K562 (cell line): ENCODE measurements around the gene DALRD3. TPM values are rescaled to one million over a fixed set of nuclear protein-coding genes. Genes with fewer than 3 reads are reported as not detected.

Source experiments
- ARHGAP35 ChIP-seq: fragments of 450-650 bp; IDR thresholded peaks from 2 replicates; pipeline ENCODE4 v1.6.1; 2018; ENCODE audit not compliant: partially characterized antibody
- BCL6 ChIP-seq: fragments of 250-450 bp; sonication (Bioruptor Pico); IDR thresholded peaks from 2 replicates; pipeline ENCODE4 v1.4.0; 2020
- CHD2 ChIP-seq: IDR thresholded peaks from 2 replicates; pipeline ENCODE4 v1.6.1; 2011; ENCODE audit warnings: low read depth, low read length
- CREBBP ChIP-seq: IDR thresholded peaks from one replicate; pipeline ENCODE4 v1.6.1; 2012; ENCODE audit warnings: low read depth, mild to moderate bottlenecking, control low read depth, inconsistent platforms, low read length
- GTF2E2 ChIP-seq: fragments of 200-800 bp; sonication (Bioruptor generic); IDR thresholded peaks from 2 replicates; pipeline ENCODE4 v1.6.1; 2016; ENCODE audit warnings: missing genetic modification characterization, missing compliant biosample characterization
- HNRNPLL ChIP-seq: fragments of 200-400 bp; formaldehyde crosslinking; IDR thresholded peaks from 2 replicates; pipeline ENCODE4 v1.6.1; 2017; ENCODE audit warnings: low read length, low read depth, mild to moderate bottlenecking; ENCODE audit not compliant: poor library complexity, severe bottlenecking
- KAT8 ChIP-seq: fragments of 450-650 bp; IDR thresholded peaks from 2 replicates; pipeline ENCODE4 v1.6.1; 2016; ENCODE audit warnings: low read depth, mild to moderate bottlenecking
- KLF13 ChIP-seq: fragments of 450-650 bp; IDR thresholded peaks from 2 replicates; pipeline ENCODE4 v1.6.1; 2016; ENCODE audit warnings: missing genetic modification characterization, low read depth, mild to moderate bottlenecking, missing compliant biosample characterization, moderate library complexity, borderline replicate concordance
- LEF1 ChIP-seq: fragments of 450-650 bp; IDR thresholded peaks from 2 replicates; pipeline ENCODE4 v1.6.1; 2016; ENCODE audit warnings: mild to moderate bottlenecking
- MCM2 ChIP-seq: fragments of 450-650 bp; IDR thresholded peaks from 2 replicates; pipeline ENCODE4 v1.6.1; 2017; ENCODE audit warnings: low read depth, mild to moderate bottlenecking
- NFYB ChIP-seq: IDR thresholded peaks from 2 replicates; pipeline ENCODE4 v1.6.1; 2011; ENCODE audit warnings: mild to moderate bottlenecking, moderate library complexity; ENCODE audit not compliant: insufficient read length; ENCODE audit errors: extremely low read depth
- NR2C2 ChIP-seq, 2 experiments: fragments of 200-800 bp in 1 of 2; sonication (Bioruptor generic) in 1 of 2; sonication (generic) in 1 of 2; formaldehyde crosslinking in 1 of 2; IDR thresholded peaks; 2 replicates each; pipeline versions ENCODE4 v1.6.1 to v1.8.0; 2016 to 2022; ENCODE audit warnings: mild to moderate bottlenecking in 1 of 2, missing compliant biosample characterization in 1 of 2, missing genetic modification characterization in 1 of 2, missing genetic modification reagents in 1 of 2
- PCBP2 ChIP-seq: fragments of 200-400 bp; formaldehyde crosslinking; IDR thresholded peaks from 2 replicates; pipeline ENCODE4 v1.6.1; 2018; ENCODE audit warnings: low read length, low read depth, mild to moderate bottlenecking, moderate library complexity; ENCODE audit not compliant: poor library complexity, severe bottlenecking
- RAD21 ChIP-seq, 2 experiments: fragments of 250-450 bp in 1 of 2; fragments of 450-650 bp in 1 of 2; sonication (Bioruptor Pico) in 1 of 2; formaldehyde crosslinking in 1 of 2; IDR thresholded peaks in 1 of 2; conservative IDR thresholded peaks in 1 of 2; 2 replicates each; pipeline versions ENCODE4 v1.4.0 to v1.8.0; 2020 to 2022; ENCODE audit warnings: mild to moderate bottlenecking in 2 of 2, moderate library complexity in 1 of 2
- TEAD4 ChIP-seq, 2 experiments: sonication (generic) in 1 of 2; formaldehyde crosslinking in 1 of 2; IDR thresholded peaks; 2 replicates each; pipeline versions ENCODE4 v1.6.1 to v1.8.0; 2012 to 2022; ENCODE audit warnings: borderline replicate concordance in 1 of 2, inconsistent platforms in 1 of 2, low read length in 1 of 2, mild to moderate bottlenecking in 1 of 2, missing genetic modification reagents in 1 of 2
- ZEB2 ChIP-seq: fragments of 450-650 bp; IDR thresholded peaks from 2 replicates; pipeline ENCODE4 v1.6.1; 2016
- ZNF778 ChIP-seq: fragments of 450-650 bp; formaldehyde crosslinking; IDR thresholded peaks from 2 replicates; pipeline ENCODE4 v1.4.0; 2020; ENCODE audit warnings: mild to moderate bottlenecking, moderate library complexity
- ZNF780A ChIP-seq: fragments of 250-450 bp; sonication (Bioruptor Pico); IDR thresholded peaks from 2 replicates; pipeline ENCODE4 v1.5.0; 2021; ENCODE audit warnings: mild to moderate bottlenecking
- polyA plus RNA-seq, 8 experiments: library from polyadenylated mRNA; depleted of rRNA in 4 of 8; stranded (reverse) in 5 of 8; unstranded in 3 of 8; fragments of >200 nt; fragmentation: Nextera tagmentation in 2 of 8; fragmentation: Illumina TruSeq in 1 of 8; extraction: Ambion mirVana in 2 of 8; extraction: Trizol in 1 of 8; gene quantifications; 2 replicates each; pipeline versions ENCODE4 v1.2.1 to v1.2.3, GENCODE V29; 2011 to 2014; ENCODE audit warnings: inconsistent platforms in 1 of 8, missing spikeins in 1 of 8
- total RNA-seq, 7 experiments: library from RNA; depleted of rRNA in 6 of 7; stranded (reverse); fragments of >200 nt in 6 of 7; fragmentation: Illumina TruSeq in 2 of 7; extraction: Trizol in 2 of 7; gene quantifications; 2 replicates each; pipeline versions ENCODE4 v1.2.1 to v1.2.3, GENCODE V29; 2011 to 2021; ENCODE audit warnings: low replicate concordance in 1 of 7
- TF ChIP-seq, protein P1 (sequence below): IDR thresholded peaks from 2 replicates; pipeline ENCODE4 v1.6.1; 2012; ENCODE audit warnings: low read depth, low read length, improper control_type of control experiment, borderline replicate concordance
- TF ChIP-seq, protein P2 (sequence below): fragments of 250-450 bp; sonication (Bioruptor Pico); IDR thresholded peaks from 2 replicates; pipeline ENCODE4 v1.5.0; 2021
- TF ChIP-seq, protein P3 (sequence below): fragments of 150-350 bp; IDR thresholded peaks from 2 replicates; pipeline ENCODE4 v1.6.1; 2014; ENCODE audit warnings: low read depth, mild to moderate bottlenecking, low read length, borderline replicate concordance

Gene DALRD3
- total and polyA plus RNA-seq, 9 of the 15 experiments (the other 6 are each of a cell fraction or from before 2014, with no cell fraction given) = 6.6 to 31.3 (median 14.4) TPM

DNA sequence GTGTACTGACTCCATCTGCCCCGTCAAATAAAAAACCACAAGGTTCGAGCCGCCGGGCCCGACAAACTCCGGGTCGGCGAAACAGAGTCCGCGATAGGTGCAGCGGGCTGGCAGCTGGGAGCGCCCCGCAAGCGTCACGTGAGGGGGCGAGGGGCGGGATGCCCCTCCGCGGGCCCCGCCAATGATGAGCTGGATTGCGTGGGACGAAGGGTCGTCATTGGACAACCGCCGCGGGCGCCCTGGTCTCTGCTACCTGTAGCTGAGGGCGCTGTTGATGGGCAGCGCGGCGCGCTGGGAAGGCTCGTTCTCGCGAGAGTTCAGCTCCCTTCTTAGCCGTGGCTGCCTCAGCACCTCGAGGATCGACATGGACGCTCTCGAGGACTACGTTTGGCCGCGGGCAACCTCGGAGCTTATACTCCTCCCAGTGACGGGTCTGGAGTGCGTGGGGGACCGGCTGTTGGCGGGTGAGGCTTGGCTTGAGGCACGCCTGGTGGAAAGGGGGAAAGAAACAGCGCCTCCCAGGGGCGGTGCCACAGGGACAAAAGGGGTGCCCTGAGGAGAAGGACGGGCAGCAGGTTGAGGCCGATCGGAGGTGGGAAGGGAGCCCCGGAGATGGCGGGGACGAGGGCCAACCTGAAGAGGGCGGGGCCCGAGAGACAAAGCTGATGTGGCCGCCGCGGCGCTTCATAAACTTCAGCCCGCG is 11.2 kb downstream of the DALRD3 start, which contains the start of gene WDR6 (continued):
- TF ChIP-seq NFYB = peak; percentile 80
- TF ChIP-seq MCM2 = no peak
- TF ChIP-seq TEAD4 (IDR thresholded peaks at IDR 0.05; ENCODE audit: low read length) = 0 out of 2 replicates have a peak, but pooled peaks have one; percentile 5
- TF ChIP-seq TEAD4 (CRISPR knock-in tag; IDR thresholded peaks at IDR 0.05; ENCODE audit: borderline replicate concordance) = no peak
- TF ChIP-seq, protein P1, sequence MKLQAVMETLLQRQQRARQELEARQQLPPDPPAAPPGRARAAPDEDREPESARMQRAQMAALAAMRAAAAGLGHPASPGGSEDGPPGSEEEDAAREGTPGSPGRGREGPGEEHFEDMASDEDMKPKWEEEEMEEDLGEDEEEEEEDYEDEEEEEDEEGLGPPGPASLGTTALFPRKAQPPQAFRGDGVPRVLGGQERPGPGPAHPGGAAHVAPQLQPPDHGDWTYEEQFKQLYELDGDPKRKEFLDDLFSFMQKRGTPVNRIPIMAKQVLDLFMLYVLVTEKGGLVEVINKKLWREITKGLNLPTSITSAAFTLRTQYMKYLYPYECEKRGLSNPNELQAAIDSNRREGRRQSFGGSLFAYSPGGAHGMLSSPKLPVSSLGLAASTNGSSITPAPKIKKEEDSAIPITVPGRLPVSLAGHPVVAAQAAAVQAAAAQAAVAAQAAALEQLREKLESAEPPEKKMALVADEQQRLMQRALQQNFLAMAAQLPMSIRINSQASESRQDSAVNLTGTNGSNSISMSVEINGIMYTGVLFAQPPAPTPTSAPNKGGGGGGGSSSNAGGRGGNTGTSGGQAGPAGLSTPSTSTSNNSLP = no peak
- TF ChIP-seq PCBP2 = no peak
- TF ChIP-seq RAD21 (CRISPR knock-in tag; conservative IDR thresholded peaks at IDR 0.05 in 1 of 2, IDR thresholded peaks at IDR 0.05 in 1 of 2) = peak in 1 of 2 experiments; percentile 15; a peak in 1 of 4 replicates
- no peak for TF ChIP-seq CREBBP
- no peak for TF ChIP-seq NR2C2 (CRISPR knock-in tag; IDR thresholded peaks at IDR 0.05)
- TF ChIP-seq NR2C2 (tag; IDR thresholded peaks at IDR 0.05) = peak; percentile 77; the same call in 1 of the 2 replicates
- TF ChIP-seq, protein P2, sequence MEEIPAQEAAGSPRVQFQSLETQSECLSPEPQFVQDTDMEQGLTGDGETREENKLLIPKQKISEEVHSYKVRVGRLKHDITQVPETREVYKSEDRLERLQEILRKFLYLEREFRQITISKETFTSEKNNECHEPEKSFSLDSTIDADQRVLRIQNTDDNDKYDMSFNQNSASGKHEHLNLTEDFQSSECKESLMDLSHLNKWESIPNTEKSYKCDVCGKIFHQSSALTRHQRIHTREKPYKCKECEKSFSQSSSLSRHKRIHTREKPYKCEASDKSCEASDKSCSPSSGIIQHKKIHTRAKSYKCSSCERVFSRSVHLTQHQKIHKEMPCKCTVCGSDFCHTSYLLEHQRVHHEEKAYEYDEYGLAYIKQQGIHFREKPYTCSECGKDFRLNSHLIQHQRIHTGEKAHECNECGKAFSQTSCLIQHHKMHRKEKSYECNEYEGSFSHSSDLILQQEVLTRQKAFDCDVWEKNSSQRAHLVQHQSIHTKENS = no peak
- TF ChIP-seq CHD2 = peak; percentile 98
- 0 out of 2 replicates have a peak, but pooled peaks have one; percentile 13 for TF ChIP-seq ZEB2
- no peak for TF ChIP-seq HNRNPLL
- no peak for TF ChIP-seq ZNF778 (CRISPR knock-in tag)
- TF ChIP-seq KAT8 = no peak
- peak; percentile 91 for TF ChIP-seq ARHGAP35
- no peak; the same call in 1 of the 2 replicates for TF ChIP-seq GTF2E2
- 0 out of 2 replicates have a peak, but pooled peaks have one; percentile 27 for TF ChIP-seq LEF1
- no peak for TF ChIP-seq ZNF780A (CRISPR knock-in tag)
- TF ChIP-seq BCL6 (CRISPR knock-in tag) = no peak
- 0 out of 2 replicates have a peak, but pooled peaks have one; percentile 45 for TF ChIP-seq KLF13 (tag)
- TF ChIP-seq, protein P3, sequence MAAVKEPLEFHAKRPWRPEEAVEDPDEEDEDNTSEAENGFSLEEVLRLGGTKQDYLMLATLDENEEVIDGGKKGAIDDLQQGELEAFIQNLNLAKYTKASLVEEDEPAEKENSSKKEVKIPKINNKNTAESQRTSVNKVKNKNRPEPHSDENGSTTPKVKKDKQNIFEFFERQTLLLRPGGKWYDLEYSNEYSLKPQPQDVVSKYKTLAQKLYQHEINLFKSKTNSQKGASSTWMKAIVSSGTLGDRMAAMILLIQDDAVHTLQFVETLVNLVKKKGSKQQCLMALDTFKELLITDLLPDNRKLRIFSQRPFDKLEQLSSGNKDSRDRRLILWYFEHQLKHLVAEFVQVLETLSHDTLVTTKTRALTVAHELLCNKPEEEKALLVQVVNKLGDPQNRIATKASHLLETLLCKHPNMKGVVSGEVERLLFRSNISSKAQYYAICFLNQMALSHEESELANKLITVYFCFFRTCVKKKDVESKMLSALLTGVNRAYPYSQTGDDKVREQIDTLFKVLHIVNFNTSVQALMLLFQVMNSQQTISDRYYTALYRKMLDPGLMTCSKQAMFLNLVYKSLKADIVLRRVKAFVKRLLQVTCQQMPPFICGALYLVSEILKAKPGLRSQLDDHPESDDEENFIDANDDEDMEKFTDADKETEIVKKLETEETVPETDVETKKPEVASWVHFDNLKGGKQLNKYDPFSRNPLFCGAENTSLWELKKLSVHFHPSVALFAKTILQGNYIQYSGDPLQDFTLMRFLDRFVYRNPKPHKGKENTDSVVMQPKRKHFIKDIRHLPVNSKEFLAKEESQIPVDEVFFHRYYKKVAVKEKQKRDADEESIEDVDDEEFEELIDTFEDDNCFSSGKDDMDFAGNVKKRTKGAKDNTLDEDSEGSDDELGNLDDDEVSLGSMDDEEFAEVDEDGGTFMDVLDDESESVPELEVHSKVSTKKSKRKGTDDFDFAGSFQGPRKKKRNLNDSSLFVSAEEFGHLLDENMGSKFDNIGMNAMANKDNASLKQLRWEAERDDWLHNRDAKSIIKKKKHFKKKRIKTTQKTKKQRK = no peak
